Measurements from ENCODE around the gene DPYSL4.

Gene DPYSL4

GRCh38 chr10:132228616-132229015 is 41.9 kb downstream of the DPYSL4 start:
- no peak for DNase-seq (ENCODE audit: low read depth)

- no peak for DNase-seq (ENCODE audit: low read depth)
Observed at GRCh38 chr10:132229096-132229495, 42.3 kb downstream of the DPYSL4 start.

GRCh38 chr10:132229834-132230556 is 43.2 kb downstream of the DPYSL4 start:
- DNase-seq (ENCODE audit: low read depth) = no peak

GRCh38 chr10:132230557-132231210 is 43.9 kb downstream of the DPYSL4 start:
- no peak for DNase-seq (ENCODE audit: low read depth)

GRCh38 chr10:132231656-132232022 is 44.9 kb downstream of the DPYSL4 start:
- DNase-seq (ENCODE audit: low read depth) = no peak

- peak; percentile 75 for DNase-seq (ENCODE audit: low read depth)
Observed at GRCh38 chr10:132232023-132232951, 45.5 kb downstream of the DPYSL4 start.

GRCh38 chr10:132232981-132233380 is 46.2 kb downstream of the DPYSL4 start:
- DNase-seq (ENCODE audit: low read depth) = no peak

- no peak for DNase-seq (ENCODE audit: low read depth)
Observed at GRCh38 chr10:132233501-132234085, 46.8 kb downstream of the DPYSL4 start.

GRCh38 chr10:132234860-132235259 is 48.1 kb downstream of the DPYSL4 start:
- no peak for DNase-seq (ENCODE audit: low read depth)

GRCh38 chr10:132236161-132236560 is 49.4 kb downstream of the DPYSL4 start:
- no peak for DNase-seq (ENCODE audit: low read depth)

GRCh38 chr10:132236881-132237280 is 50.1 kb downstream of the DPYSL4 start:
- DNase-seq (ENCODE audit: low read depth) = no peak

GRCh38 chr10:132237396-132237795 is 50.6 kb downstream of the DPYSL4 start:
- no peak for DNase-seq (ENCODE audit: low read depth)

GRCh38 chr10:132237871-132238270 is 51.1 kb downstream of the DPYSL4 start:
- no peak for DNase-seq (ENCODE audit: low read depth)

- DNase-seq (ENCODE audit: low read depth) = no peak
Observed at GRCh38 chr10:132238371-132239125, 51.8 kb downstream of the DPYSL4 start.

- no peak for DNase-seq (ENCODE audit: low read depth)
Observed at GRCh38 chr10:132239126-132240031, 52.6 kb downstream of the DPYSL4 start.

- DNase-seq (ENCODE audit: low read depth) = no peak
Observed at GRCh38 chr10:132240156-132240555, 53.4 kb downstream of the DPYSL4 start.

GRCh38 chr10:132240581-132240980 is 53.8 kb downstream of the DPYSL4 start:
- DNase-seq (ENCODE audit: low read depth) = no peak

- DNase-seq (ENCODE audit: low read depth) = no peak
Observed at GRCh38 chr10:132241086-132241485, 54.3 kb downstream of the DPYSL4 start.

- DNase-seq (ENCODE audit: low read depth) = no peak
Observed at GRCh38 chr10:132241496-132241895, 54.7 kb downstream of the DPYSL4 start.

GRCh38 chr10:132242103-132242840 is 55.5 kb downstream of the DPYSL4 start:
- no peak for DNase-seq (ENCODE audit: low read depth)
